ENCODE results near the gene ZNF652.
A peak's percentile ranks its signal among the peaks of the same experiment; 100 is the strongest.

Gene ZNF652

DNA sequence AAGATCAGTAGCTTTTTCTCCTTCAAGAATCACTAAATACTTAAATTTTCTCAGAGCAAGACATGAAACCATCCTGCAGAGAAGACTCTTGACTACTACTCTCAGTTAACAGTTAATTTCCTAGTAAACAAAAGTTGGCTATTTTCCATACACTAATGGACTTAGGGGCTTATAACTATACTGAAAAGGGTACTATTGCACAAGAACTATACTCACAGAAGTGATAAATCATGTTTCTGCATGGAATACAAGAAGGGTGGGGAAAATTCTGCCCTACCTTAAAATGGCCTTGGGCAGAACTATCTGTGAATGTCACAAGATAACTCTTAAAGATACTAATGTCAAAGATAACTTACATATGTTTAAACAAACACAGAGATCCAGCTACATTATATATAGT, 12.5 kb downstream of the ZNF652 start:
- no peaks in the 10 kb centered on the region for H3K9me3 ChIP-seq (ENCODE audit: control insufficient read depth in 5 of 5, low read length in 5 of 5)
- H3K27me3 ChIP-seq (ENCODE audit: control insufficient read depth in 5 of 5, insufficient read depth in 4 of 5, low read length in 5 of 5) = no peaks in the 10 kb centered on the region
- no peak overlapping the region for H3K4me3 ChIP-seq (ENCODE audit: low read depth in 1 of 5, low read length in 5 of 5)
- no peak overlapping the region for H3K27ac ChIP-seq (ENCODE audit: low read depth, low read length)
- H3K36me3 ChIP-seq (ENCODE audit: control insufficient read depth in 5 of 5, insufficient read depth in 5 of 5, low read length in 5 of 5) = no peaks in the 10 kb centered on the region
- H3K9ac ChIP-seq (ENCODE audit: low read length in 5 of 5) = no peak overlapping the region
- peaks cover 0 to 3% (median 0%) of the 10 kb centered on the region in 5 donors for H3K4me1 ChIP-seq (ENCODE audit: control insufficient read depth in 5 of 5, insufficient read depth in 5 of 5, low read length in 5 of 5)

DNA sequence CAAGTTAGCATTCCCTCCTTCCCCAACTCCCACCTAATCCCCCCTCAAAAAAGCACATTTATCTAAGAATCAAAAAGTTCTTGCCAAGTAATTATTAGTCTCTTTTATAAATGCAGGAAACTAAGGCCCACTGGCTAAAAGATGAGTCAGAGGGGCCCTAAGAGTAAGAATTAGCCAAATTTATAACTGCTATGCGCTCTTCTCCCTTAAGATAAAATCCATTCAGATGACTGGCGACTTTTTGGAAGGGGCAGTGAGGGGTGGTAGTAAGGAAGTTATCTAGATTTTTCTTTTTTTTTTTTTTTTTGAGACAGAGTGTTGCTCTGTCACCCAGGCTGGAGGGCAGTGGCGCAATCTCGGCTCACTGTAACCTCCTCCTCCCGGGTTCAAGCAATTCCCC, 17.1 kb downstream of the ZNF652 start:
- no peak overlapping the region for H3K27ac ChIP-seq (ENCODE audit: low read depth, low read length)
- H3K4me1 ChIP-seq (ENCODE audit: control insufficient read depth in 5 of 5, insufficient read depth in 5 of 5, low read length in 5 of 5) = peaks cover 0 to 10% (median 10%) of the 10 kb centered on the region in 5 donors
- H3K9me3 ChIP-seq (ENCODE audit: control insufficient read depth in 5 of 5, low read length in 5 of 5) = no peaks in the 10 kb centered on the region
- H3K36me3 ChIP-seq (ENCODE audit: control insufficient read depth in 5 of 5, insufficient read depth in 5 of 5, low read length in 5 of 5) = no peaks in the 10 kb centered on the region
- H3K4me3 ChIP-seq (ENCODE audit: low read depth in 1 of 5, low read length in 5 of 5) = no peak overlapping the region
- no peaks in the 10 kb centered on the region for H3K27me3 ChIP-seq (ENCODE audit: control insufficient read depth in 5 of 5, insufficient read depth in 4 of 5, low read length in 5 of 5)
- no peak overlapping the region for H3K9ac ChIP-seq (ENCODE audit: low read length in 5 of 5)

DNA sequence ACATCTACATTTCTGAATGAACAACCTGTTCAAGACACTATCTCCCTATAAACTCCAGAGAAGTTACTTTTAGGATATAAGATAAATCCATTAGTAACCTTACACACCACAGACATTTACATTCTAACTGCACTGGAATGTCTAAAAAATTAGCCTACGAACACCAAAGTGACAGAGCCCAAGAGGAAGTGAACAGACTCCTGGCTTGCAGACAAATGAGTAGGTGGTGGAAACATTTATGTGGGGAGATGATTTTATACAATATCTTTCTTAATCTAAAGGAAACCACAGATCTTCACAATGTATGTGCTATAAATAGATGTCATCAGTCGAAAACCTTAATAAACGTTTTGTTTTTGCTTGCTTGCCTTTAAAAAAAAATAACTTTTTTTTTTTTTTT, 18.8 kb downstream of the ZNF652 start:
- Histone ChIP-seq H3K27me3 (ENCODE audit: control insufficient read depth in 5 of 5, insufficient read depth in 4 of 5, low read length in 5 of 5) (no peaks in the 10 kb centered on the region), H3K36me3 (ENCODE audit: control insufficient read depth in 5 of 5, insufficient read depth in 5 of 5, low read length in 5 of 5) (no peaks in the 10 kb centered on the region), H3K4me3 (ENCODE audit: low read depth in 1 of 5, low read length in 5 of 5) (no peak overlapping the region), H3K4me1 (ENCODE audit: control insufficient read depth in 5 of 5, insufficient read depth in 5 of 5, low read length in 5 of 5) (peaks cover 0 to 10% (median 10%) of the 10 kb centered on the region in 5 donors), H3K9me3 (ENCODE audit: control insufficient read depth in 5 of 5, low read length in 5 of 5) (no peaks in the 10 kb centered on the region), H3K9ac (ENCODE audit: low read length in 5 of 5) (no peak overlapping the region), H3K27ac (ENCODE audit: low read depth, low read length) (no peak overlapping the region)

DNA sequence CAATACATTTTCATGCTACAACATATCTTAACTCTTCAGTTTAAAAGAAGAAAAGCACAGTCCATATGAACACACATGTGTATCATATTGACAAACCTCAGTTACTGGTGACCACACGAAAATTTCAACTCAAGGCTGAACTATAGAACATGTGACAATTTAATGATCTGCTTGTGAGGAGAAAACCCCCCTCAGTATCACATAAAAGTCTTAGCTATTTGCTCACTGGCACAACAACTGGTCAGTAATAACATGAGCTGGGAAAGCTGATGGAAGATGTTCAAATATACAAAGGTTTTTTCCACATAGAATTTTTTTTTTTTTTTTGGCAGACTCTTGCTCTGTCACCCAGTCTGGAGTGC, 19.5 kb downstream of the ZNF652 start:
- no peak overlapping the region for H3K27ac ChIP-seq (ENCODE audit: low read depth, low read length)
- H3K4me1 ChIP-seq (ENCODE audit: control insufficient read depth in 5 of 5, insufficient read depth in 5 of 5, low read length in 5 of 5) = peaks cover 0 to 10% (median 10%) of the 10 kb centered on the region in 5 donors
- H3K4me3 ChIP-seq (ENCODE audit: low read depth in 1 of 5, low read length in 5 of 5) = no peak overlapping the region
- no peaks in the 10 kb centered on the region for H3K36me3 ChIP-seq (ENCODE audit: control insufficient read depth in 5 of 5, insufficient read depth in 5 of 5, low read length in 5 of 5)
- H3K9ac ChIP-seq (ENCODE audit: low read length in 5 of 5) = peak overlapping the region in 1 of 5 donors; percentile 46
- H3K27me3 ChIP-seq (ENCODE audit: control insufficient read depth in 5 of 5, insufficient read depth in 4 of 5, low read length in 5 of 5) = no peaks in the 10 kb centered on the region
- no peaks in the 10 kb centered on the region for H3K9me3 ChIP-seq (ENCODE audit: control insufficient read depth in 5 of 5, low read length in 5 of 5)

DNA sequence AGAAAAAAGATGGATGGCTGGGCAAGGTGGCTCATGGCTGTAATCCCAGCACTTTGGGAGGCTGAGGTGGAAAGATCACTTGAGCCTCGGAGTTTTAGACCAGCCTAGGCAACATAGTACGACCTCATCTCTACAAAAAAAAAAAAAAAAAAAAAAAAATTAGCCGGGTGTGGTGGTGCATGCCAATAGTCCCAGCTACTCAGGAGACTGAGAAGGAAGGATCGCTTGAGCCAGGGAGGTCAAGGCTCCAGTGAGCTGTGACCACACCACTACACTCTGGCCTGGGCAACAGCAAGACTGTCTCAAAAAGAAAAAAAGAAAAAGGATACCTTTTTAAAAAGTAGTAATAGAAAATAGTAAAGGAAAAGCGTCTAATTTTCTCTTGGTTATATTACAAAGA, 20.7 kb downstream of the ZNF652 start:
- Histone ChIP-seq H3K9me3 (ENCODE audit: control insufficient read depth in 5 of 5, low read length in 5 of 5) (no peaks in the 10 kb centered on the region), H3K9ac (ENCODE audit: low read length in 5 of 5) (no peak overlapping the region), H3K27ac (ENCODE audit: low read depth, low read length) (no peak overlapping the region), H3K4me1 (ENCODE audit: control insufficient read depth in 5 of 5, insufficient read depth in 5 of 5, low read length in 5 of 5) (peaks cover 0 to 10% (median 10%) of the 10 kb centered on the region in 5 donors), H3K36me3 (ENCODE audit: control insufficient read depth in 5 of 5, insufficient read depth in 5 of 5, low read length in 5 of 5) (no peaks in the 10 kb centered on the region), H3K27me3 (ENCODE audit: control insufficient read depth in 5 of 5, insufficient read depth in 4 of 5, low read length in 5 of 5) (no peaks in the 10 kb centered on the region), H3K4me3 (ENCODE audit: low read depth in 1 of 5, low read length in 5 of 5) (no peak overlapping the region)

DNA sequence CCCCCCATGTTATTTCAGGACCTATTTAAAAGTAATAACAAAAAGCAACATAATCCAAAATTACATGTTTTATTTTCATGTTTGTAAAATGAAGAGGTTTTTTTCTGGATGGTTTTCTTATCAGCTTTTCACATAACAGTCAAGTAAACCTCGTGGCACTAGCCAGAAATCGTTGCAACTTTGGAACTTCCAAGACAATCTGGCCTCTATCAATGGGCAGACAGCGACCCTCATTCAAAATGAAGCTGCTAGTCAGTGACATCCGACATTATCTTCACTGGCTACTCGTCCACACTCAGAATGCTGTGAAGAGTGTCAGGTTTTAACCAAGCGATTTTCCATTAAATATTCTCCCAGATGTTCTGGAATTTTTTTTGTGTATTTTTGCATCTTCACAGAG, 22.7 kb downstream of the ZNF652 start:
- Histone ChIP-seq H3K4me3 (ENCODE audit: low read depth in 1 of 5, low read length in 5 of 5) (no peak overlapping the region), H3K9ac (ENCODE audit: low read length in 5 of 5) (no peak overlapping the region), H3K4me1 (ENCODE audit: control insufficient read depth in 5 of 5, insufficient read depth in 5 of 5, low read length in 5 of 5) (peaks cover 0 to 10% (median 10%) of the 10 kb centered on the region in 5 donors), H3K27me3 (ENCODE audit: control insufficient read depth in 5 of 5, insufficient read depth in 4 of 5, low read length in 5 of 5) (no peaks in the 10 kb centered on the region), H3K36me3 (ENCODE audit: control insufficient read depth in 5 of 5, insufficient read depth in 5 of 5, low read length in 5 of 5) (no peaks in the 10 kb centered on the region), H3K27ac (ENCODE audit: low read depth, low read length) (no peak overlapping the region), H3K9me3 (ENCODE audit: control insufficient read depth in 5 of 5, low read length in 5 of 5) (no peaks in the 10 kb centered on the region)

DNA sequence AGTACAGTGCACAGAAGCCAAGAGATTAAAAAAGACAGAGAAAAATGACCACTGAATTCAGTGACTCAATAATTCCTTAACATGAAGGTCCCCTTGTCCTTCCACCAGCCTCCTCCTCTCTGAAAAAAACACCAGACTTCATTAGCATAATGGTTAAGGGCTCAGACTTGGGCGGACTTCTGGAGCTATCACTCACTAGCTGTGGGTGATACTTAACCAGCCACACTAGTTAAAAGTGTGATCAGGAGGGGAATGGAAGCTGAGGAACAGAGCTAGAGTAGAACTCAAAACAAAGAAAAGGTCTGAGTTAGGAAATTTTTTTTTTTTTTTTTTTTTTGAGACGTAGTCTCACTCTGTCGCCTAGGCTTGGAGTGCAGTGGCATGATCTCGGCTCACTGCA, 23.2 kb downstream of the ZNF652 start:
- H3K4me3 ChIP-seq (ENCODE audit: low read depth in 1 of 5, low read length in 5 of 5) = no peak overlapping the region
- H3K9me3 ChIP-seq (ENCODE audit: control insufficient read depth in 5 of 5, low read length in 5 of 5) = no peaks in the 10 kb centered on the region
- no peaks in the 10 kb centered on the region for H3K27me3 ChIP-seq (ENCODE audit: control insufficient read depth in 5 of 5, insufficient read depth in 4 of 5, low read length in 5 of 5)
- no peak overlapping the region for H3K27ac ChIP-seq (ENCODE audit: low read depth, low read length)
- peaks cover 0 to 15% (median 10%) of the 10 kb centered on the region in 5 donors for H3K4me1 ChIP-seq (ENCODE audit: control insufficient read depth in 5 of 5, insufficient read depth in 5 of 5, low read length in 5 of 5)
- H3K9ac ChIP-seq (ENCODE audit: low read length in 5 of 5) = no peak overlapping the region
- no peaks in the 10 kb centered on the region for H3K36me3 ChIP-seq (ENCODE audit: control insufficient read depth in 5 of 5, insufficient read depth in 5 of 5, low read length in 5 of 5)

DNA sequence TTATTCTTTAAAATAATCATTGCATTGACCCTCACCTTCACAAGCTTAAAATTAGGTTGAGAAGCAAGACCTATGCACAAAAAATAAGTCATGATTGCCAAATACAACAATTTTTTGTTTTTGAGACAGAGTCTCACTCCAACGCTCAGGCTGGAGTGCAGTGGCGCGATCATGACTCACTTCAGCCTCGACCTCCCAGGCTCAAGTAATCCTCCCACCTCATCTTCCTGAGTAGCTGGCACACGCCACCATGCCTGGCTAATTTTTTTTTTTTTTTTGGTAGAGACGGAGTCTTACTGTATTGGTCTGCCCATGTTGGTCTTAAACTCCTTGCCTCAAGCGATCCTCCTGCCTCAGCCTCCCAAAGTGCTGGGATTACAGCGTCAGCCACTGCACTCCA, 24.2 kb downstream of the ZNF652 start:
- Histone ChIP-seq H3K4me3 (ENCODE audit: low read depth in 1 of 5, low read length in 5 of 5) (no peak overlapping the region), H3K4me1 (ENCODE audit: control insufficient read depth in 5 of 5, insufficient read depth in 5 of 5, low read length in 5 of 5) (peaks cover 0 to 18% (median 8%) of the 10 kb centered on the region in 5 donors), H3K36me3 (ENCODE audit: control insufficient read depth in 5 of 5, insufficient read depth in 5 of 5, low read length in 5 of 5) (no peaks in the 10 kb centered on the region), H3K27me3 (ENCODE audit: control insufficient read depth in 5 of 5, insufficient read depth in 4 of 5, low read length in 5 of 5) (no peaks in the 10 kb centered on the region), H3K9me3 (ENCODE audit: control insufficient read depth in 5 of 5, low read length in 5 of 5) (no peaks in the 10 kb centered on the region), H3K27ac (ENCODE audit: low read depth, low read length) (no peak overlapping the region), H3K9ac (ENCODE audit: low read length in 5 of 5) (no peak overlapping the region)

DNA sequence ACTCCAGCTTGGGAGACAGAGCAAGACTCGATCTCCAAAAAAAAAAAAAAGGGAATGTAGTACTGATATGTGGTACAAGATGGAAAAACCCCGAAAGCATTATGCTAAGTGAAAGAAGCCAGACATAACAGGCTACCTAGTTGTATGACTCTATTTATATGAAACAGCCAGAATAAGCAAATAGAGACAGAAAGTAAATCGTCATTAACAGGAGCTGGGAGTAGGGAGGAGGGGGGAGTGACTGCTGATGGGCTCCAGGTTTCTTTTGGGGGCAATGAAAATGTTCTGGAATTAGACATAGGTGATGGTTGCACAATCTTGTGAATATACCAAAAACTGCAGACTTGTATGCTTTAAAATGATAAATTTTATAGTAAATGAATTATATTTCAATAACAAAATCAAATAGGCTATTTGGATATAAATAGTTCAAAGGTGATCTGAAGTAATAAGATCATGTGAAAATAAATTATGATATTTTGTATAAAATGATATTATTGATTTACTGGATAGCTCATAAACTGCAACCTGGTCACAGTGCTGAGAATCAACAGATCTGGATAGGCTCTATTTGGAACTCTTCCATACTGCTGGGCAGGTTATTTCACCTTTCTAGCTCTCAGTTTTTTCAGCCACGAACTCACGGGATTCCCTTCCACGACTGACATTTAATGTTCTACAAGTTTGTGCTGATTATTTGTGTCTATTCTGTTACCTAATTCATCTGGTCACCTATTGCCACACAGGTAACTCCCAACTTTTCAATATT, 27.1 kb downstream of the ZNF652 start:
- Histone ChIP-seq H3K27ac (ENCODE audit: low read depth, low read length) (no peak overlapping the region), H3K4me1 (ENCODE audit: control insufficient read depth in 5 of 5, insufficient read depth in 5 of 5, low read length in 5 of 5) (peaks cover 0 to 8% (median 4%) of the 10 kb centered on the region in 5 donors), H3K4me3 (ENCODE audit: low read depth in 1 of 5, low read length in 5 of 5) (no peak overlapping the region), H3K36me3 (ENCODE audit: control insufficient read depth in 5 of 5, insufficient read depth in 5 of 5, low read length in 5 of 5) (no peaks in the 10 kb centered on the region), H3K9ac (ENCODE audit: low read length in 5 of 5) (no peak overlapping the region), H3K9me3 (ENCODE audit: control insufficient read depth in 5 of 5, low read length in 5 of 5) (no peaks in the 10 kb centered on the region), H3K27me3 (ENCODE audit: control insufficient read depth in 5 of 5, insufficient read depth in 4 of 5, low read length in 5 of 5) (no peaks in the 10 kb centered on the region)

DNA sequence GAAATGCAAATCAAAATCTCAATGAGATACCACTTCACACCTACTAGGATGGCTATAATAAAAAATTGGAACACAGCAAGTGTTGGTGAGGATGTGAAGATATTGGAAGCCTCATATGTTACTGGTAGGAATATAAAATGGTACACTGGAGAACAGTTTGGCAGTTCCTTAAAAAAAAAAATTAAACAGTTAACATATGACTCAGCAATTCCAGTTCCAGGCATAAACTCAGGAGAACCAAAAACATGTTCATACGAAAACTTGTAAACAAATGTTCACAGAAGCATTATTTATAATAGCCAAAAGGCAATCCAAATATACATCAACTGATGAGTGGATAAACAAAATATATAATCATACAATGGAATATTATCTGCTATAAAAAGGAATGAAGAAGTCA, 28.2 kb downstream of the ZNF652 start:
- Histone ChIP-seq H3K9ac (ENCODE audit: low read length in 5 of 5) (no peak overlapping the region), H3K9me3 (ENCODE audit: control insufficient read depth in 5 of 5, low read length in 5 of 5) (no peaks in the 10 kb centered on the region), H3K4me3 (ENCODE audit: low read depth in 1 of 5, low read length in 5 of 5) (no peak overlapping the region), H3K4me1 (ENCODE audit: control insufficient read depth in 5 of 5, insufficient read depth in 5 of 5, low read length in 5 of 5) (peaks cover 0 to 8% (median 4%) of the 10 kb centered on the region in 5 donors), H3K27ac (ENCODE audit: low read depth, low read length) (no peak overlapping the region), H3K36me3 (ENCODE audit: control insufficient read depth in 5 of 5, insufficient read depth in 5 of 5, low read length in 5 of 5) (no peaks in the 10 kb centered on the region), H3K27me3 (ENCODE audit: control insufficient read depth in 5 of 5, insufficient read depth in 4 of 5, low read length in 5 of 5) (no peaks in the 10 kb centered on the region)
